Epithelial cell of esophagus (primary cell): ENCODE results near the gene ANKRD10.

Experiments used
- DNase-seq: peaks from one replicate; pipeline ENCODE4 v3.0.0; 2010; ENCODE audit warnings: low read depth
- H3K4me3 ChIP-seq: 2 replicates; pipeline ENCODE4 v1.5.1; 2011; ENCODE audit warnings: mild to moderate bottlenecking, low read length, control low read depth
- CTCF ChIP-seq: IDR thresholded peaks from 2 replicates; pipeline ENCODE4 v1.5.1; 2011; ENCODE audit warnings: low read depth, mild to moderate bottlenecking, low read length, control low read depth, inconsistent platforms; ENCODE audit not compliant: insufficient read depth; ENCODE audit errors: missing control alignments

The ANKRD10 gene

GRCh38 chr13:110856942-110857835 lies 57.7 kb downstream of the ANKRD10 start:
- no peak overlapping the region for H3K4me3 ChIP-seq
- TF ChIP-seq CTCF = no peak
- no peak for DNase-seq

GRCh38 chr13:110855363-110855762 lies 59.5 kb downstream of the ANKRD10 start:
- TF ChIP-seq CTCF = no peak
- H3K4me3 ChIP-seq = no peak overlapping the region
- DNase-seq = no peak

- no peak for DNase-seq
- H3K4me3 ChIP-seq = no peak overlapping the region
- TF ChIP-seq CTCF = no peak
Measured at GRCh38 chr13:110854866-110855265, 60.0 kb downstream of the ANKRD10 start.

GRCh38 chr13:110853235-110853721 lies 61.6 kb downstream of the ANKRD10 start:
- H3K4me3 ChIP-seq = no peak overlapping the region
- DNase-seq = no peak
- TF ChIP-seq CTCF = no peak

- no peak for TF ChIP-seq CTCF
- no peak for DNase-seq
- H3K4me3 ChIP-seq = no peak overlapping the region
Measured at GRCh38 chr13:110850840-110851239, 64.0 kb downstream of the ANKRD10 start.

GRCh38 chr13:110850006-110850405 lies 64.9 kb downstream of the ANKRD10 start:
- TF ChIP-seq CTCF = no peak

GRCh38 chr13:110845520-110845919 lies 69.3 kb downstream of the ANKRD10 start:
- DNase-seq = no peak
- no peak overlapping the region for H3K4me3 ChIP-seq
- TF ChIP-seq CTCF = no peak

More at GRCh38 chr13:110850006-110850405, 64.9 kb downstream of the ANKRD10 start:
- DNase-seq = no peak
- H3K4me3 ChIP-seq = no peak overlapping the region
